ENCODE measurements around the gene STK39.

DNA sequence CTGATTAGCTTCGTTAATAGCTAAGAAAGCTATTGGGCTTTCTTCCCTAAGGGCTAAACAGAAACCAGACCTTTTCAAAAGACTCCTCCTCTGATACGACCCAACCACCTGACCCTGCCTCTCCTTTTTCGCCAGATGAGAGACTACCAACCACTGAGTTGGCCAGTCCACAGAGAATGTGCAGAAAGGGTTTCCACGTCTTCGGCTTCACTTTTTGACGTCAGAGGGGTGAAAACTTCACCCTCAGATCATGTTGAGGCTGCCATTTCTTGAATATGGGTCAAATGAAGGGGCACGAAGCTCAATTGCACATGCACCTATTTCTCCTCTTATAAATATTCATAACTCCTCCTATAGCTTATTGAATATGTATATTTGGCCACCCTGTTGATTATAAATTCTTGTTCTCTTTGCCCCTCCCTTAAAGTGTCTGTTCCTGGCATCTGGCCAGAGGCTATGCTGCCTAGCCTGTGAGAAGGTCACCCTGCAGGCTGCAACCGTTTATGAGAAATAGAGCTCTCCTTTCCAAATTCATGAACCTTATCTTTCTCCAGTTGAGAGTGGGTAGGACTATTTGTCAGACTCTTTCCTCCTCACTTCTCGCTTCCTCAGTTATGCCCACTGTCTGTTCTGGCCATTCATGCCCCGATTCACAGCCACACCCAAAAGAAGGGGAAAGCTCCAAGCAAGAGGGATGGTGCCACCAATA, 301.6 kb downstream of the STK39 start:
- TF ChIP-seq, protein P1, sequence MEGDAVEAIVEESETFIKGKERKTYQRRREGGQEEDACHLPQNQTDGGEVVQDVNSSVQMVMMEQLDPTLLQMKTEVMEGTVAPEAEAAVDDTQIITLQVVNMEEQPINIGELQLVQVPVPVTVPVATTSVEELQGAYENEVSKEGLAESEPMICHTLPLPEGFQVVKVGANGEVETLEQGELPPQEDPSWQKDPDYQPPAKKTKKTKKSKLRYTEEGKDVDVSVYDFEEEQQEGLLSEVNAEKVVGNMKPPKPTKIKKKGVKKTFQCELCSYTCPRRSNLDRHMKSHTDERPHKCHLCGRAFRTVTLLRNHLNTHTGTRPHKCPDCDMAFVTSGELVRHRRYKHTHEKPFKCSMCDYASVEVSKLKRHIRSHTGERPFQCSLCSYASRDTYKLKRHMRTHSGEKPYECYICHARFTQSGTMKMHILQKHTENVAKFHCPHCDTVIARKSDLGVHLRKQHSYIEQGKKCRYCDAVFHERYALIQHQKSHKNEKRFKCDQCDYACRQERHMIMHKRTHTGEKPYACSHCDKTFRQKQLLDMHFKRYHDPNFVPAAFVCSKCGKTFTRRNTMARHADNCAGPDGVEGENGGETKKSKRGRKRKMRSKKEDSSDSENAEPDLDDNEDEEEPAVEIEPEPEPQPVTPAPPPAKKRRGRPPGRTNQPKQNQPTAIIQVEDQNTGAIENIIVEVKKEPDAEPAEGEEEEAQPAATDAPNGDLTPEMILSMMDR (IDR thresholded peaks at IDR 0.05): no peak
- no peak for TF ChIP-seq POLR2A (IDR thresholded peaks at IDR 0.05)

Data from right lobe of liver (tissue), 4 donors.